ENCODE data around the gene ACOXL. TPM values are rescaled to one million over a fixed set of nuclear protein-coding genes. Genes with fewer than 3 reads are reported as not detected.

Gene ACOXL
- total and polyA plus RNA-seq, 9 of the 15 experiments (the other 6 are each of a cell fraction or from before 2014, with no cell fraction given) = 0.31 to 0.56 TPM; not detected in 7

- H2AFZ ChIP-seq (ENCODE audit: low read depth, low read length) = no peak overlapping the region
- intact Hi-C loops (cut with micrococcal nuclease) (no loop called here), in situ Hi-C loops (cut with MboI) (no loop called here)
- ChIA-PET CTCF (ENCODE audit: low intra/inter-chr PET ratio) (no interaction called here), POLR2A (interaction anchor here (2.3 kb wide), 1 partner anchor 8 kb away, joined by 10 read pairs; no protein-coding TSS in a partner anchor)
- H3K4me1 ChIP-seq (replicated peaks in 1 of 2; ENCODE audit: control insufficient read depth in 2 of 2, insufficient read depth in 2 of 2, low read length in 2 of 2) = no peaks in the 10 kb centered on the region
- no peak overlapping the region for H3K27ac ChIP-seq (ENCODE audit: extremely low read depth, low read depth, low read length)
- ATAC-seq = no peak
- DNase-seq (ENCODE audit: extremely low read depth in 1 of 4, low spot score in 3 of 4) = no peak
- no peaks in the 10 kb centered on the region for H3K36me3 ChIP-seq (ENCODE audit: control insufficient read depth, insufficient read depth, low read length)
- no peak overlapping the region for H3K9ac ChIP-seq (ENCODE audit: insufficient read depth in 1 of 2, low read depth in 2 of 2, low read length in 2 of 2)
- no peak overlapping the region for H3K4me2 ChIP-seq (ENCODE audit: insufficient read depth, low read length)
- no peaks in the 10 kb centered on the region for H3K79me2 ChIP-seq (ENCODE audit: control insufficient read depth, insufficient read depth, low read length)
- H3K9me1 ChIP-seq (ENCODE audit: control insufficient read depth, insufficient read depth, low read length) = no peaks in the 10 kb centered on the region
- H4K20me1 ChIP-seq (replicated peaks; ENCODE audit: control insufficient read depth, insufficient read depth, low read length) = no peaks in the 10 kb centered on the region
- no peaks in the 10 kb centered on the region; the same call in 1 of the 2 replicates for H3K9me3 ChIP-seq (replicated peaks; ENCODE audit: control insufficient read depth, insufficient read depth, low read depth, low read length)
- TF ChIP-seq C11orf30 (IDR thresholded peaks at IDR 0.05; ENCODE audit: low read depth) = peak; percentile 23; the same call in 1 of the 2 replicates
- TF ChIP-seq ZNF316 (IDR thresholded peaks at IDR 0.05) = peak; percentile 72; the same call in 1 of the 2 replicates
- no peak for TF ChIP-seq ETV1 (tag; conservative IDR thresholded peaks at IDR 0.05; ENCODE audit: low read depth)
- FAIRE-seq = no peak
- no peak overlapping the region for H3K4me3 ChIP-seq
- WGBS (ENCODE audit: insufficient coverage, low coverage, missing lambda C conversion rate) = 10% methylated on average over 2 of the region's 2 CpGs
- H3K27me3 ChIP-seq (ENCODE audit: control insufficient read depth in 2 of 2, insufficient read depth in 2 of 2, low read length in 2 of 2) = peaks cover under 1 to 5% of the 10 kb centered on the region in 2 experiments; a peak in 2 of 5 replicates
- no TSS peak for BruUV-seq (replicated peaks)
These were observed 333.8 kb downstream of the ACOXL start for GRCh38 chr2:111066062-111066593.

- Histone ChIP-seq H3K9me1 (ENCODE audit: control insufficient read depth, insufficient read depth, low read length) (no peaks in the 10 kb centered on the region), H3K36me3 (ENCODE audit: control insufficient read depth, insufficient read depth, low read length) (no peaks in the 10 kb centered on the region), H2AFZ (ENCODE audit: low read depth, low read length) (no peak overlapping the region), H3K4me2 (ENCODE audit: insufficient read depth, low read length) (no peak overlapping the region), H3K27ac (ENCODE audit: extremely low read depth, low read depth, low read length) (no peak overlapping the region), H3K9ac (ENCODE audit: insufficient read depth in 1 of 2, low read depth in 2 of 2, low read length in 2 of 2) (no peak overlapping the region), H4K20me1 (replicated peaks; ENCODE audit: control insufficient read depth, insufficient read depth, low read length) (no peaks in the 10 kb centered on the region), H3K4me3 (no peak overlapping the region), H3K9me3 (replicated peaks; ENCODE audit: control insufficient read depth, insufficient read depth, low read depth, low read length) (no peaks in the 10 kb centered on the region), H3K27me3 (ENCODE audit: control insufficient read depth in 2 of 2, insufficient read depth in 2 of 2, low read length in 2 of 2) (peaks cover 4 to 5% of the 10 kb centered on the region in 2 experiments; a peak in 3 of 5 replicates), H3K79me2 (ENCODE audit: control insufficient read depth, insufficient read depth, low read length) (no peaks in the 10 kb centered on the region), H3K4me1 (replicated peaks in 1 of 2; ENCODE audit: control insufficient read depth in 2 of 2, insufficient read depth in 2 of 2, low read length in 2 of 2) (no peaks in the 10 kb centered on the region)
- CTCF ChIA-PET (ENCODE audit: low intra/inter-chr PET ratio) = no interaction called here
- POLR2A ChIA-PET = interaction anchor here (0.6 to 2.3 kb wide), 4 partner anchors 11 to 1353 kb away, joined by 3 to 10 read pairs (median 4); no protein-coding TSS in a partner anchor
- ATAC-seq = no peak; the same call in 2 of the 3 replicates
- intact Hi-C loops (cut with micrococcal nuclease) (no loop called here), in situ Hi-C loops (cut with MboI) (no loop called here)
- no peak for FAIRE-seq
- 6% methylated on average over 4 of the region's 4 CpGs for WGBS (ENCODE audit: insufficient coverage, low coverage, missing lambda C conversion rate)
- DNase-seq (ENCODE audit: extremely low read depth in 1 of 4, low spot score in 3 of 4) = no peak
- no TSS peak for BruUV-seq (replicated peaks)
- no peak for TF ChIP-seq SUPT5H (IDR thresholded peaks at IDR 0.05)
- TF ChIP-seq RUNX1 (IDR thresholded peaks at IDR 0.05; ENCODE audit: low read depth) = no peak
- no peak for TF ChIP-seq ZBTB12 (CRISPR knock-in tag; IDR thresholded peaks at IDR 0.05)
- TF ChIP-seq MAFG (tag; conservative IDR thresholded peaks at IDR 0.05) = peak; percentile 32; the same call in 1 of the 2 replicates
- 0 out of 2 replicates have a peak, but pooled peaks have one; percentile 22 for TF ChIP-seq C11orf30 (IDR thresholded peaks at IDR 0.05; ENCODE audit: low read depth)
- TF ChIP-seq ZNF41 (CRISPR knock-in tag; conservative IDR thresholded peaks at IDR 0.05) = no peak
- no peak for TF ChIP-seq ZNF766 (CRISPR knock-in tag; conservative IDR thresholded peaks at IDR 0.05)
- no peak for TF ChIP-seq RBM39 (optimal IDR thresholded peaks at IDR 0.05; ENCODE audit: low read depth, low read length)
- TF ChIP-seq BCOR (IDR thresholded peaks at IDR 0.05) = no peak
- no peak for TF ChIP-seq ZFP91 (CRISPR knock-in tag; IDR thresholded peaks at IDR 0.05)
- no peak for TF ChIP-seq KDM1A (IDR thresholded peaks at IDR 0.05)
- peak; percentile 26; the same call in 1 of the 2 replicates for TF ChIP-seq MAFF (IDR thresholded peaks at IDR 0.05; ENCODE audit: low read length)
These were observed 336.2 kb downstream of the ACOXL start for GRCh38 chr2:111068435-111069058.

Measured in K562 (cell line).